ENCODE results near the gene LIX1. TPM values are rescaled to one million over a fixed set of nuclear protein-coding genes. Genes with fewer than 3 reads are reported as not detected.

Gene LIX1
- polyA plus RNA-seq, 1 donor from 2014 or later = 1.9 TPM

DNA sequence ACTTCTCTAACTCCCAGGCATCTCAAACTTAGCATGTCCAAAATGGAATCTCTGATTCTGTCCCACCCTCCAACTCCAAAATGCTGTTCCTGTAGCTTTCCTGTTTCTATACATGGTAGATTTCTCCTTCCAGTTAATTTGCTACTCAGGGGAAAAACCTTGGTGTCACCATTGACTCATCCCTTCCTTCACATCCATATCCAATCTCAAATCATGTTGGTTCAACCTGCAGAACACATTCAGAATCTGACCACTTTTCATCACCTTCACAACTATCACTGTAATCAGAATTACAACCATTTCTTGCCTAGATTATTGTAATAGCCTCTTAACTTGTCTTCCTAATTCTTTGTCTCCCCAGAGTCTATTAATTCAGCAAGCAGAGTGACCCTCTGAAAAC is 29.8 kb upstream of the LIX1 start:
- H3K36me3 ChIP-seq (ENCODE audit: insufficient read depth, low read length) = peaks cover 3% of the 10 kb centered on the region
- no peaks in the 10 kb centered on the region for H3K79me2 ChIP-seq (replicated peaks; ENCODE audit: insufficient read depth, low read length)
- no peak overlapping the region for H3K4me3 ChIP-seq (ENCODE audit: low read length)

DNA sequence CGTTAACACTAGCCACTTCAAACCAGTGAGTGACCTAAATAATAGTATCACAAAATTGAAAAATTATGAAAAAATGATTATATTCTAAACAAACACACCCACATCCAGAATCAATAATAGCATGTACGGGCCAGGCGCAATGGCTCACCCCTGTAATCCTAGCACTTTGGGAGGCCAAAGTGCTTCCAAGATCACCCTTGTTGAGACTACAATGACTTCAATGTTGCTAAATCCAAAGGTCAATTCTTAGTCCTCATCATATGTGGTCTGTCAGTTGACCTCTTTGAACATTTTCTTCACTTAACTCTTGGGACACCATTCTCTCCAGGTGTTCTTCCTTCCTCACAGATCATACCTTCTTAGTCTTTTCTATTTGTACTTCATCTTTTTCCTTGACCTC is 29.3 kb upstream of the LIX1 start:
- Histone ChIP-seq H3K36me3 (ENCODE audit: insufficient read depth, low read length) (peaks cover 3% of the 10 kb centered on the region), H4K20me1 (ENCODE audit: insufficient read depth) (no peaks in the 10 kb centered on the region), H3K9me3 (ENCODE audit: low read length) (no peaks in the 10 kb centered on the region), H3K9ac (ENCODE audit: low read length) (no peak overlapping the region), H3K4me2 (ENCODE audit: low read length) (no peak overlapping the region), H3K79me2 (replicated peaks; ENCODE audit: insufficient read depth, low read length) (no peaks in the 10 kb centered on the region), H3K27me3 (ENCODE audit: insufficient read depth, low read depth, low read length) (no peaks in the 10 kb centered on the region), H2AFZ (ENCODE audit: low read depth, low read length) (no peak overlapping the region), H3K4me3 (ENCODE audit: low read length) (no peak overlapping the region), H3K9me2 (ENCODE audit: insufficient read depth, low read length) (no peaks in the 10 kb centered on the region), H3K27ac (ENCODE audit: low read length) (no peak overlapping the region), H3F3A (ENCODE audit: insufficient read depth, low read length, poor library complexity, severe bottlenecking) (no peaks in the 10 kb centered on the region)
- TF ChIP-seq CTCF (IDR thresholded peaks at IDR 0.05; ENCODE audit: poor library complexity, severe bottlenecking) (no peak), EP300 (conservative IDR thresholded peaks at IDR 0.05; ENCODE audit: poor library complexity, severe bottlenecking) (no peak), SMC3 (conservative IDR thresholded peaks at IDR 0.05; ENCODE audit: poor library complexity) (no peak), MXI1 (conservative IDR thresholded peaks at IDR 0.05; ENCODE audit: poor library complexity, severe bottlenecking) (no peak)
- TF ChIP-seq, protein P1, sequence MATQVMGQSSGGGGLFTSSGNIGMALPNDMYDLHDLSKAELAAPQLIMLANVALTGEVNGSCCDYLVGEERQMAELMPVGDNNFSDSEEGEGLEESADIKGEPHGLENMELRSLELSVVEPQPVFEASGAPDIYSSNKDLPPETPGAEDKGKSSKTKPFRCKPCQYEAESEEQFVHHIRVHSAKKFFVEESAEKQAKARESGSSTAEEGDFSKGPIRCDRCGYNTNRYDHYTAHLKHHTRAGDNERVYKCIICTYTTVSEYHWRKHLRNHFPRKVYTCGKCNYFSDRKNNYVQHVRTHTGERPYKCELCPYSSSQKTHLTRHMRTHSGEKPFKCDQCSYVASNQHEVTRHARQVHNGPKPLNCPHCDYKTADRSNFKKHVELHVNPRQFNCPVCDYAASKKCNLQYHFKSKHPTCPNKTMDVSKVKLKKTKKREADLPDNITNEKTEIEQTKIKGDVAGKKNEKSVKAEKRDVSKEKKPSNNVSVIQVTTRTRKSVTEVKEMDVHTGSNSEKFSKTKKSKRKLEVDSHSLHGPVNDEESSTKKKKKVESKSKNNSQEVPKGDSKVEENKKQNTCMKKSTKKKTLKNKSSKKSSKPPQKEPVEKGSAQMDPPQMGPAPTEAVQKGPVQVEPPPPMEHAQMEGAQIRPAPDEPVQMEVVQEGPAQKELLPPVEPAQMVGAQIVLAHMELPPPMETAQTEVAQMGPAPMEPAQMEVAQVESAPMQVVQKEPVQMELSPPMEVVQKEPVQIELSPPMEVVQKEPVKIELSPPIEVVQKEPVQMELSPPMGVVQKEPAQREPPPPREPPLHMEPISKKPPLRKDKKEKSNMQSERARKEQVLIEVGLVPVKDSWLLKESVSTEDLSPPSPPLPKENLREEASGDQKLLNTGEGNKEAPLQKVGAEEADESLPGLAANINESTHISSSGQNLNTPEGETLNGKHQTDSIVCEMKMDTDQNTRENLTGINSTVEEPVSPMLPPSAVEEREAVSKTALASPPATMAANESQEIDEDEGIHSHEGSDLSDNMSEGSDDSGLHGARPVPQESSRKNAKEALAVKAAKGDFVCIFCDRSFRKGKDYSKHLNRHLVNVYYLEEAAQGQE (IDR thresholded peaks at IDR 0.05; ENCODE audit: borderline replicate concordance) = no peak

More for the DNA sequence above, 29.8 kb upstream of the LIX1 start:
- Histone ChIP-seq H3F3A (ENCODE audit: insufficient read depth, low read length, poor library complexity, severe bottlenecking) (no peaks in the 10 kb centered on the region), H3K9ac (ENCODE audit: low read length) (no peak overlapping the region), H3K9me3 (ENCODE audit: low read length) (no peaks in the 10 kb centered on the region), H2AFZ (ENCODE audit: low read depth, low read length) (no peak overlapping the region), H3K27me3 (ENCODE audit: insufficient read depth, low read depth, low read length) (no peaks in the 10 kb centered on the region), H4K20me1 (ENCODE audit: insufficient read depth) (no peaks in the 10 kb centered on the region), H3K4me2 (ENCODE audit: low read length) (no peak overlapping the region), H3K9me2 (ENCODE audit: insufficient read depth, low read length) (no peaks in the 10 kb centered on the region), H3K27ac (ENCODE audit: low read length) (no peak overlapping the region)
- no peak for TF ChIP-seq EZH2 (IDR thresholded peaks at IDR 0.05; ENCODE audit: borderline replicate concordance, insufficient read depth, low read length, poor library complexity, severe bottlenecking)
- no peak for TF ChIP-seq POLR2AphosphoS5 (IDR thresholded peaks at IDR 0.05)
- TF ChIP-seq RAD21 (conservative IDR thresholded peaks at IDR 0.05) = no peak
- TF ChIP-seq CTCF (IDR thresholded peaks at IDR 0.05; ENCODE audit: poor library complexity, severe bottlenecking) = no peak
- TF ChIP-seq, protein P1 (IDR thresholded peaks at IDR 0.05; ENCODE audit: borderline replicate concordance) = no peak
- no peak for TF ChIP-seq MXI1 (conservative IDR thresholded peaks at IDR 0.05; ENCODE audit: poor library complexity, severe bottlenecking)
- TF ChIP-seq TAF1 (IDR thresholded peaks at IDR 0.05; ENCODE audit: low read depth) = no peak
- TF ChIP-seq EP300 (conservative IDR thresholded peaks at IDR 0.05; ENCODE audit: poor library complexity, severe bottlenecking) = no peak
- TF ChIP-seq SMC3 (conservative IDR thresholded peaks at IDR 0.05; ENCODE audit: poor library complexity) = no peak

Data from neural cell (in vitro differentiated cells).